UCSD-AML1 (cell line): ENCODE measurements around the gene PDE2A.

Experiments
- DNase-seq: peaks from one replicate; lab custom pipeline; 2025; ENCODE audit not compliant: unreplicated experiment; lab: John Stamatoyannopoulos, UW

Gene PDE2A

DNA sequence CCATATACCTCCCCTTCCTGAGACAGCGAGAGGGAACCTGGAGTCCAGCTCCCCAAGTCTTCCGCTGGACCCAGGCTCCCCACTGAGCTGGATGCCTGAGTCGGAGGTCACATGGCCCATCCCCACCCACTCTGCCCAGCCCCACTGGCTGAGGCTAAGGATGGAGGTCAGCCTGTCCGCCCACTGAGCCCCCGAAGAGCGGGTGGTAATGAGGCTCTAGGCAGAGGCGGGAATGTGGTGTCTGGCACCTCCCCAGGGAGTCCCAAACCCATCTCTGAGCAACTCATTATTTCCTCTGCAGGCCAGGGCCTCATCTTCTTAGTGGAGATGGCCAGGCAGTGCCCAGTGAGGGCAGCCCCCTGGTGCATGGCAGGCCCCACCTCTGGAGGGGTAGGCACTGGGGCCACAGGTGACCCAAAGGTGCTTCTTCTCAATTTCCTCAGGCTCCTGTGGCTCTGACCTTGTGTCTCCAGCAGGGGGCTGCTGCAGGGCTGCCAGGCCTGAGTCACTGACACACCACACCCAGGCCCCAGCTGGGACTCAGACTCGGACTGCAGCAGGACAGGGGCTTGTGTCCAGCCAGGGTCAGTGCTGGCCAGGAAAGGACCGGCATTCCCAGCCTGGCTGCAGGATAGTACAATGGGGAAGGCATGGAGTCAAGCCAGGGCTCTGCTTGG lies 10.2 kb upstream of the PDE2A start:
- DNase-seq = peak; percentile 40

DNA sequence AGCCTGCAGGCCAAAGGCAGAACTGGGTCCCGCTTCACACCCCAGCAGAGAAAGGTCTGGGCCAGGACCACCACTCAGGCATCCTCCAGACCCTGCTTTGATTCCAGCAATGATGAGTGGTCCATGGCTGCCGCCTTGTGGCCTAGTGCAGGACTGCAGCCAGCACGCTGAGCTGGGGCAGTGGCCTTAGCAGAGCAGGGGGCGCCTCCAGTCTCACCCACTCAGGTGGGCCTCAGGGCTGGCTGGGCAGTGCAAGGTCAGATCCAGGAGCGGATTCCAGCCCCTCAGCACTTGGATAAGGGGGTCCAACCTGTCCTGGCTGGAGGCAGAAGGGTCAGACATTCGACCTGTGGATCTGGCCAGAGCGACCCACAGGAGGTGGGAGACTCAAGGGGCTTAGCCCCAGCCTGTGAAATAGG lies 9.6 kb upstream of the PDE2A start:
- DNase-seq = peak; percentile 60

DNA sequence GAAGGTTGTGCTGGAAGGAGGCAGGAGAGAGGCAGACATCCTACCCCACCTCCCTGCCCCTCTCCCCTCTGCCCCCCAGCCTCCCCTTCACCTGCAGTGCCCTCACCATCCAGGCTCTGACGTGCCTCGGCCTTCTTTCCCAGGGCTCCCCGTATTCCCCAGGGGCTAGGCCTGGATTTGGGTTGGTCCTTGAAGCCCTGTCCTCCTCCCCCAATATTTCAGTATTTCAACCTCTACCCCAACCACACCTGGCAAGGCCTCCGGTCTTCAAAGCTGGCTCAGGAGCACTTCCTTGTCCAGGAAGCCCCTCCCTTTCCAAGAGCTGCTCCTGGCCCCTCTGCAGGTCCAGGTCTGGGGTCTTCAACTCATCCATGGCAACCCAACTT lies 8.6 kb upstream of the PDE2A start:
- DNase-seq = no peak

DNA sequence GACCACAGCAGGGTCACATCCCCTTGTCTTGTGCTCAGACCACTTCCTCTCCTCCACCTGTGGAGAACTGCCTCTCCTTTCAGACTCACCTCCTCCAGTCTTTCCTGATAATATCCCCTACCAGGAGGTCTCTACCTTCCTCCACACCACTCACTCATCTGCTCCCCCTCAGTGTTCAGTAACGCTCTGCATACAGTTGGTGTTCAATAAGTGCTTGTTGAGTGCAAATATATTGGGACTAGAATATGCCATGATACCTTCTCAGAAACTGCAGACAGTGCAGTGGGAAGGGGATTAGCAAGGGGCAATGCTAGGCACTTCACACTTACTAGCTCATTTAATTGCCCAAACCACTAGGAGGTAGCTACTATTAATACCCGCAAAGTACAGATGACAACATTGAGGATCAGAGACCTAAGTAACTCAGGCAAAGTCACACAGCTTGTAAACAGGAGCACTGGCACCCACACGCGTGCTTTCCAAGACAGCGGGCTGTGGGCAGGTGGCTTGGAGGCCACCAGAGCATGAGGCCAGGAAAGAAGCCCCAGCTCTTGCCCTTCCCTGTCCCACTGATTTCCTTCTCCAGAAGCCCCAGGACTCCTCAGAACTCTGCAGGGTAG lies 8.1 kb upstream of the PDE2A start:
- no peak for DNase-seq

DNA sequence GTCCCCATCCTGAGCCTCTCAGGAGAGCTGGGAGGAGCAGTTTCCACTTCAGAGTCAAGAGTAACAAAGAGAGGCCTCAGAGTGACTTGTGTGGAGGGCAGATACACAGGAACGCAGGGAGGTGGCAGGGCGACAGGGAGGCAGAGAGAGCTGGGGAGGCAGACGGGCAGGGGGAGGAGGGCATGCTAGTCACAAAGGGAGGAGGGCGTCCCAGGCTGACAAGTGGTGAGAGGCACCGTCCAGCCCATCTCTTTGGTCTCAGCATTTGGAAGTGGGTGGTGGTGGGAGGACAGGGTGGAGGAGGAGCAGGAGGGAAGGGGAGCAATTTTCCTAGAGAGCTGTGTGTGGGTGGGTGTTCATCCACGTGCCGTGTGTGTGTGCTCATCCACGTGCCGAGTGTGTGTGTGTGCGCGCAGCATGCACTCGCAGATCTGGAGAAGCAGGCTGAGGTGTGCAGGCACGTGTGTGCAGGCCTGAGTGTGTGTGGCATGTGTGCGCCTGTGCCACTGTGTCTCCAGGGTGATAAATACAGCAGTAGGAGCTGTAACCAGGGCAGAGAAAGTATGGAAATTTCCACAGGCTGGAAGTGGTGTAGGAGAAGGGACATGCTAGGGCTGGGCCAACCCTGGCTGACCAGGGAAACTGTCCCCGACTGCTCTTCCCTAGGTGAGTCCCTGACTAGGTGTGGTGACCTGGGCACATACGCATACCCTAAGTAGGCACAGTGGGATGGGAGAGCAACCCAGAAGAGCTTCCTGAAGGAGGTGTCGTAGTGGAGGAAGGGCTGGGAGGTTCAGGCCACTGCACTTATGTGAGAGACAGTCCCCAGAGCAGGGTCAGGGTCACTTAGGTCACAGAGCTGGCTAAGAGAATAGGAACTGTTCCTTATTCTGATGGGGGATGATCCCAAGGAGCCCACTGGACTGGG lies 7.3 kb upstream of the PDE2A start:
- no peak for DNase-seq

DNA sequence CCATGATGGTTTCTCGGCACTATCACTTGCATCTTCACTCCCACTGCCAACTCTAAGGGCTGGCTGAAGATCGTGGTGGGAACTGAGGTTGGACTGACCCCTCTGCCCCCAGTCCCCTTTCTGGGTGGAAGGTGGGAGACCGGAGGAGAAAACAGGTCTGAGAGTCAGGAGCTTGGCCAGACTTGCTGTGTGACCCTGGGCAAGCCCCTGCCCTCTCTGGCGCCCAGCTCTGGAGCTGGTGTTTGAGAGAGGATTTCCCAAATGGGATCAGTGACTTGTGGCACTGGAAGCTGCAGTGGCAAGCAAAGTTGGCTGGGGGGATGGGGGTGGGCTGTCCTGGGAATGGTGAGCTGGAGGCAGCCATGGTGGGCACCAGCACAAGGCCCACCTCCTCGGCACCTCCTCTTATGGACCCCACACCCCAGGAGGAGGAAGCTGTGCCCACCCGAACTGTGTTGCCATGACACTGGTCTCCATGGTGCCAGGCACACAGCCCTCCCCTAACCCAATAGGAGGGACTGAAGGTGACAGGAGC lies 6.5 kb upstream of the PDE2A start:
- DNase-seq = no peak

DNA sequence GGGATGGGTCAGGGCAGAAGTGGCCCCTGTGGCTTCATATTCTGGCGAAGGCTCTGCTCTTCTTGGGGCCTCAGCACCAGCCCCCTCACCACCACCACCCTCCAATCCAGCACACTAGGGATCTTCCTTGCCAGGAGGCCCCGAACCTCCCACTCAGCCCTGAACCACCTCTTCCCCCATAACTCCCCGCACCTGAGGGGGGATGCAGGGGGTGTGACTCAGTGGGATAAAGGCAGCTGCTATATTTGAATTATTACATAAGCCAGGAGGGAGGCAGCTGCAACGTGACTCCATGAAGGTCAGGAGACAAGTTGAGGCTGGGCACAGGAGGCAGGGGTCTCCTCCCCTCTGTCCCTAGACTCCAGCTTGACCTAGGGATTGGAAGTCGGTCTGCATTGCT lies 5.6 kb upstream of the PDE2A start:
- no peak for DNase-seq

DNA sequence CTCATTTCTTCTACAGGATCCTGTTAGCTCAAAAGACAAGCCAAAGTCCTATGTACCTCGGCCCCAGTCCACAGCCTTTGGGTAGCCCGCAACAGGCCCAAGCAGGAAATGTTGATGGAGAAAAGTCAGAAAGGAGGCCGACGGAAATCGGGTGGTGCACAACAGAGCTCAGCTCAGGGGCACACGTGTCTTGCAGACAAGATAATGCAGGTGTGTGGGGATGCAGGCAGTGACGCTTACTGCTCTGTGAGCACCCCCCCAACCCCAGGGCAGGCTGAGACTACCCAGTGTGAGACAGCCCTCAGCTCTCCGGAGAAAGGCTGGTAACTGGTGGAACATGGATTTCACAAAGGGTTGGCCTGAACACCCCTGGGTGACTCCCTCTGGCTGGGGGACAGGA lies 4.3 kb upstream of the PDE2A start:
- no peak for DNase-seq

DNA sequence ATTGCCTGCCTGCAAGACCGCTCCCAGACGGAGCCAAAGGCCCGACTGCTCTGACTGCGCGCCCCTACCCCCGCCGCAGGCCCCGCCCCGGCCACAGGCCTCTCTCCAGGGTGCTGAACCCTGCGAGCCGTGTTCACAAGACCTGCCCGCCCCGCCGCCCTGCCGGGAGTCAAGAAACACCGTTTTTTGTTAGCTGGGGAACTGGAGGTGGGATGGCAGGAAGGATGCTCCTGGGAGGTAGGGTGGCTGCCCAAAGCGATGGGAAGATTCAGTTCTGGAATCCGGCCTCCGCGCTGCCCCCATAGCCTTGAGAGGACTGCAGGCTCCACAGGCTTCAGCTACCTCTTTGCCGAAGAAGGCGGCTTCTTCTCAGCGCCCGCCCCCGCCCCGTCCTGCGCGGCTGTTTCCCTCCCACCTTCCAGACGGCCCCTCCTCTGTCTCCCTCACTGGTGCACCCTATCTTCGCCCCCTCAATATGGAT lies 2.7 kb upstream of the PDE2A start:
- DNase-seq = peak; percentile 66

DNA sequence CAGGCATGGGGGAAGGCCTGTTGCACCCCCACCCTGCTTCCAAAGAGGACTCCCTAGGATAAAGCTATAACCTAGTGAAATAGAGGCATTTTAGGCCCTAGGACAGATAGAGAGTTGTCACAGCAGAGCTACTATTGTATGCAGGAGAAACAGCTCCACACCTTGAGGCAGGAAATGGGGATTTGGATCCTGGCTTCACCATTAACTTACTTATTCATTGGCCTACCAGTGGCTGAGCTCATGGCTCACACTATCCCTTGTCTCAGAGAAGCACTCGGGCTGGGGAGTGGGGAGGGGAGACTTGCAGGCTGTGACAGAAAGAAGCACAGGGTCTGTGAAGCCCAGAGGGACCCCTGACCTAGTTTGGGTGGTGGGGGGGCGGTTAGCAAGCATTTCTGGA lies 999 bp upstream of the PDE2A start:
- DNase-seq = no peak

DNA sequence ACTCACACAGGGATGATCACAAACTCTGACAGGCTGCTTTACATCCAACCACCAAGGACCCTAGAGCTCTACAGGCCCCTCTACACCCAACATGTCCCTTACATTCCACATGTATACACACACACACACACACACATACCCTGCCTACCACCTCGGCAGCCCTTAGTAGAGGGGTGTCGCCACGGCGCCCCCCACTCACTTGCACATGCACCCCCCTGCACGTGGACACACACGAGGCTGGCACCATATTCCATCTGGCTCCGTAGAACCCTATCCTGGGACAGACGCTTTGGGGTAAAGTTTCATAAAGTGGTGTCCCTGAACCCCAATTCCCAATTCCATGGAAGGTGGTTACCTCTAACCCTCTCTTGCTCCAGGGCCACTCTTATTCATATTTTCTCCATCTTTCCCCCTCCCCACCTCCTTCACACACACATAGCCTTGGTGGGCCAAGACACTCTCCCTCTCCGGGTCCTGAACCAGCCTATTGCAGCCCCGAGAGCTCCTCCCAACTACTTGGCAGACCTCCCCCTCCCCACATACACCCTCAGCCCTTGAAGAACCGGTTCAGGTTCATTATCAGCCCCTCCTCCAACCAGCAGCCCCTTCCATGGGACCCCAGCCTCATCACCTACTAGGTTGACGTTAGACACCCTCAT lies 809 bp downstream of the PDE2A start:
- no peak for DNase-seq

DNA sequence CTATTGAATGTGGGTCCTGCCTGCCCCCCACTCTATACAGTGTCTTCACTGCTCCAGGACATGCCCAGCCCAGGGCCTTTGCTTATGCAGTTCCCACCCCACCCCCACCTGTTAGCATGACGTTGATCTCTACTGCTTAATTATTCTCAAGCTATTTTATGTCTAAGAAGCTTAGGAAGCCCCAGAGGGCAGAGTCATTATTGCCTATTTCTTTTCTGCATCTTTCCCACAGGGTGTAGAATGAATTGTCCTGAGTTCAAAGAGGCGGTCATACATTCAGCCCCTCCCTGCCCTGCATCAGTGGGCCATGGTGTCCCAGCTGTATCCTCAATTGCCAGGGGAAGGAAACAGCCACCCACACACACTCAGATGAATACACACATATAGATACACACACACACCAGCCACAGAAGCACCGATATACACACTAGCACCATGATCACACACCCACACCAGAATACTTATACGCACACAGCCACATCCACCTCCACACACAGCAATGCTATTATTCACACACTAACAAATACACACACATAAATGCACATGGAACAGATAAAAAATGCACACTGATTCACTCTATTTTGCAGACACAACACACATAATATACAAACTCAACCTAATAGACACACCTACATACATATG lies 1.5 kb downstream of the PDE2A start:
- no peak for DNase-seq

DNA sequence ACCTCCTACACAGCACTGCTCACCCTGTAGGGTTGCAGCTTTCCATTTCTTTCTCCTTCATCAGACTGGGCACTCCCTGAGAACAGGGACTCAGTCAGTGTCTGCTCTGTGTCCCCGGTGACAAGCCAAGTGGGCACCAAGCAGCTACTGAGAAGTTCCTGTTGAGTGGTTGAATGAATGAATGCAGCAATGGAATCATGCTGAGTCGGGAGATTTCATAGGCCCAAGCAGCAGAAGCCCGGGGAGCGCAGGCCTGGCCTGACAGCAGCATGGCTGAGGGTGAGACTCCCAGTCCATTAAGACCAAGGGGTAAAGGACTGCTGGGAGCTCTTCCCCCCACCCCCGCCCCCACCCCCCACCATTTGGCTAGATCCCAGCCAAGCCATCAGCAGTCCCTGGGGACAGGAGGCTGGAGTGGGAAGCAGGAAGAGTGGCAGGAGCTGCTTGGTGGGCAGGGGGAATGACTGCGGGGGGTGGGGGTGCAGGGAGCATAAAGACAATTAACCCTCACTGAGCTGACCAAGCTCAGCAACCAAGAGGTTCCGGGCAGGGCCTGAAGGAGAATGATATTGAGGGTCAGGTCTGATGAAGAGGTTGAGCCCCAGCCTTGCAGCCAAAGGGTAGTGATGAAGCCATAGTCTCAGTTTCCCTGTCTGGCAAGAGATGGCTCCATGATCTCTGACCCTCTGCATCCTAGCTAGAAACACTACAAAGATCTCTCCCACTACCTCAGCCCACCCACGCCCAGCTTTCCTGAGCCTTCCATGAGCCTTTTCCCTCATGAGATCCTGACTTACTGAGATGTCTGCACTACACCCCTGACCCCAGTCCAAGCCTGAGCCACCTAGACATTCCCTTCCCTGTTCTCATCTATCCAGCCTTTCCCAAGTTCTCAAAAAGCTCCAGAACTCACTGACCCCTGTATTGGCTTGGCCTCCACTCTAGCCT lies 2.8 kb downstream of the PDE2A start:
- DNase-seq = no peak

DNA sequence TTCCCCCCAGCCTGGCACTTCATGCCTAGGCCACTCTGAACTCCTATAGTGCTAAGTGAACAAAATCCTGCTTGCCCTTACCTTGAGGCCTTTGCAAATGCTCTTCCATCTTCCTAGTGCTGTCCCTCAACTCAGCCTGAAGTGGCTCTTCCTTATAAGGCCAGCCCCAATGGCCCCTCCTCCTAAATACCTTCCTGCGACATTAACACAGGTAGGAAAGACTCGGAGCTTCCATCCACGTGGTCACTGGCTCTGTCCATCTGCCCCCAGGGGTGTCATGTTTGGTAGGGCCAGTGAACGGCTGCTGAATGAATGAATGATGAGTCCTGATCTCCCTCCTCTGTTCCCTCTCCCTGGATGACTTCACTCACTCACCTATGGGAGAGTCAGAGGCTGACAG lies 4.2 kb downstream of the PDE2A start:
- no peak for DNase-seq

DNA sequence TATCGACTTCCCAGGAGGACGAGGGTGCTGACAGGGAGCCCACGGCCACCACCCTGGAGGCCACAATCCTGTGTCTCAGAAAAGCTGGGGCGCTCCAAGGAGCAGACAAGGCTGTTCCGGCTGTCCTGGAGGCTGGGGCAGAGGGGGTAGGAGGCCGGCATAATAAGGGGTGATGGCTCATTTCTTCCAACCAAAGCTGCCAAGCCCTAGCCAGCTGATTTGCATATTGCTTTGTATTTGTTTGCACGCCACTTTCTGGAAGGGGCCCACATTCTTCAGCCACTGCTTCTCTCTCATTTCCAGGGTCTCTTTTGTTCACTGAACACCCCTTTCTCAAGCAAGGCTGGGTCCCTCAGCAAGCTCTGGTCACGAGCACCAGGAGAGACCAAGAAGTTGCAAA lies 4.7 kb downstream of the PDE2A start:
- no peak for DNase-seq

DNA sequence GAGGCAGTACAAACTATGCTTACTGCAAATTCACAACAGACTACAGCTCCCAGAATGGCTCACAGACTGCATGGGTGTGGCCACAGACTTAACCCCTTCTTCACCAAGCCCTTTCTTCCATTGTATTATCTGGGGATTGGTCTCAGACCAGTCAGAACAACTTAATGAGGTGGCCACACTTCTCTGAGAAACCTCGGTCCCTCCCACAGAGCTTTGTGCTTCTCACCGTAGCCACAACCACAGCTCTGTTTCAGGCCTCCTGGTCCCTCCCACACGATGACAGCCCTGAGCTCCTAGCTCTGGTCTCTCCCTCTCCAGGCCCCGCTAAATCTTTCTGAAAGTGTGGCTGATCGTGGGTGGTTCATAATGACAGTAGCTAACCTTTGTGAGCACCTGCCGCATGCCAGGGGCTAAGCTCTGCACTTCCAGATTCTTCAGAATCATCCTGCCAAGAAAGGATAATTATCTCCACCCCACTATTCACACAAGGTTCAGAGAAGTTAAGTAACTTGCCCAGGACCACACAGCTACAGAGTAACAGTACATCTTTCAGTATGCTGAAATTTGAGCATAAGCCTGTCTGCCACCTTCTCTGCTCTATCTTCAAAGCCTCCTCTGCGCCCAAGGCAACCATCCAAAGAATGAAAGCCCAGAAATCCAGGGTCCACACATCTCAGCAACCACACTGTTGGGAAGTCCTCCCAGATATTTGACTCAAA lies 5.4 kb downstream of the PDE2A start:
- no peak for DNase-seq

DNA sequence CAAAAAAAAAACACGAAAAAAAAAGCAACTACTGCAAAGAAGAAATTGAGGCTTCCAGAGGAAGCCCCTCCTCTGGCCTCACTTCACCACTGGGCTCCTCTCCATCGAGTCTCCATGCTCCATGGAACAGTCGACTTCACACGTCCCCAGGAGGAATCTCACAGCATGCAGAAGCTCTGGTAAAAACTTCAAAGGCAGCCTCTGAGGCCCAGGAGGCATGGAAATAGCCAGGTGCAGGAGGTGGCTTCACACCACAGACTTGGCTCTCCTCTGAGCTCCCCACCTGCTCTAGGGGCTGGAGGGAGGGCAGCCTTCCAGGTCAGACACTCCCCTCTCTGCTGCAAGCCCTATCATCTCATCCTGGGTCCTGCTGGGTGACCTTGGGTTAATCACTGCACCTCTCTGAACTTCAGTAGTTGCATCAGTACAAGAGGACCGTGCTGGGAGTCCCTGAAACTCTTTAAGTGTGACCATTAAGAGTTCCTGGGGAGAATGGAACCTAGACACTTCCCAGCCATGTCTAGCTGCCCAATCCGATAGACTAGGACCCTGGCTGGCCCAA lies 8.2 kb downstream of the PDE2A start:
- DNase-seq = no peak

DNA sequence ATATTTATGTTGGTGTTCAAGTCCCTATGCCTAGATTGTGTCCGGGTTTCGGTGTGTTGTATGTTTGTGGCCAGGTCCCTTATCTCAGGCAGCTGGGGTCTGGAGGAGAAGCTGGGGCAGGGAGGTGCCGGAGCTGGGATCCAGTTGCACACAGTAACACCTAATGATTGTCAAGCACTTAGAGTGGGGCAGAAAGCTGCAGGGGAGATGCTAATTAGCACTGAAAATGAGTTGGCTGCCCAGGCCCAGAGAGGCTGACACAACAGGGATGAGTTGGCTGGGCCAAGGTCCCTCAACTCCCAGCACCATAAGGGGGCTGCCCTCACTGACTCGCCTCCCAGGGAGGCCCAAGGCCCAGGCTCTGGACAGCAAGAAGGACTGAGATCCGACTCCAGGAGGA lies 12.2 kb downstream of the PDE2A start:
- no peak for DNase-seq

DNA sequence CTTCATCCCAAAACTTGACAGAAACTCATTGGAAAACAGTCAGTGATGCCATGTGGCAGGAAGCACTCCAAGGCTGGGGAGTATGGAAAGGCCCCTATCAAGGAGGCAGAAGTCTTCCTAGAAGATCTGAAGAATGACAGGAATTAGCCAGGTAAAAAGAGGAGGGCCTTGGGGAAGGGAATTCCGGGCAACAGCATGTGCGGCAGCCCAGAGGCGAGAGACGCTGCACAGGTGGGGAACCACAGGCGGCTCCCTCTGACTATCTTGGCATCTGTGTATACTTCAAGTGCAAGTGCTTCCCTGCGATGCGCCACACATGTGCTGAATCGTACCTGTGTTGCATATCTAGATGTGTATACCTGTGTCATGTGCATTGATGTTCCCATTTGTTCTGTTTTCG lies 12.7 kb downstream of the PDE2A start:
- DNase-seq = no peak
